Activated CD4-positive, alpha-beta memory T cell treated with anti-CD3 and anti-CD28 coated beads for 36 hours (primary cell): Measurements from ENCODE around the gene IGFL2. TPM values are rescaled to one million over a fixed set of nuclear protein-coding genes. Genes with fewer than 3 reads are reported as not detected.
A peak's percentile ranks its signal among the peaks of the same experiment; 100 is the strongest.
"Not testable (repeated sequence)": the region's sequence is repeated elsewhere in the genome, so short reads cannot be mapped to it uniquely, and the experiment has no call there.

Experiments
- CTCF ChIA-PET: fragments of 350-600 bp; sonication (Branson Sonifier 250); formaldehyde crosslinking; loops from one replicate; lab custom pipeline; 2021; ENCODE audit warnings: antibody characterized with exemption, inconsistent platforms; lab: Charles Lee
- POLR2A ChIA-PET: fragments of 350-600 bp; sonication (Branson Sonifier 250); formaldehyde crosslinking; loops from one replicate; lab custom pipeline; 2021; ENCODE audit warnings: antibody characterized with exemption; lab: Charles Lee
- DNase-seq: peaks from one replicate; pipeline ENCODE4 v3.0.0-alpha.2; 2020
- H3K27ac Mint-ChIP-seq: one replicate; pipeline ENCODE4 v1.8.0; 2021; ENCODE audit warnings: mixed read lengths
- H3K27me3 Mint-ChIP-seq: one replicate; pipeline ENCODE4 v1.8.0; 2021; ENCODE audit warnings: mixed read lengths
- H3K36me3 Mint-ChIP-seq: one replicate; pipeline ENCODE4 v1.8.0; 2021; ENCODE audit warnings: mixed read lengths
- H3K4me1 Mint-ChIP-seq: one replicate; pipeline ENCODE4 v1.8.0; 2021; ENCODE audit warnings: low read depth, mixed read lengths
- H3K4me3 Mint-ChIP-seq: one replicate; pipeline ENCODE4 v1.8.0; 2021; ENCODE audit warnings: mild to moderate bottlenecking, mixed read lengths
- H3K9me3 Mint-ChIP-seq: one replicate; pipeline ENCODE4 v1.8.0; 2021; ENCODE audit warnings: mixed read lengths
- intact Hi-C: fragments of 100-400 bp; cut with micrococcal nuclease; formaldehyde crosslinking; loops from one replicate; pipeline ENCODE4 v1.15.1; 2023
- total RNA-seq, 2 experiments: library from RNA; stranded (reverse); gene quantifications; one replicate each; pipeline ENCODE4 v1.2.3, GENCODE V29; 2021

Gene IGFL2
- total RNA-seq: not detected

- ChIA-PET CTCF (interaction anchor here (0.8 to 1.2 kb wide), 2 partner anchors 12 to 41 kb away, joined by 3 read pairs; no protein-coding TSS in a partner anchor), POLR2A (no interaction called here)
- no peak within 1 kb of the TSS for H3K4me3 Mint-ChIP-seq
- H3K27ac Mint-ChIP-seq: no peak within 1 kb of the TSS
- H3K9me3 Mint-ChIP-seq: no peaks in the 10 kb centered on the region
- H3K27me3 Mint-ChIP-seq: peaks cover 37% of the 10 kb centered on the region
- DNase-seq: peak; percentile 29
- intact Hi-C loops: no loop called here
- no peaks in the 10 kb centered on the region for H3K36me3 Mint-ChIP-seq
- peaks cover 9% of the 10 kb centered on the region for H3K4me1 Mint-ChIP-seq
Observed at GRCh38 chr19:46147791-46148288, at the start of gene IGFL2. TSS of gene IGFL2 (plus strand) at chr19:46148238. CDS start at chr19:46148279, 41 bp downstream.

GRCh38 chr19:46100344-46100743, 47.7 kb upstream of the IGFL2 start:
- Mint-ChIP-seq H3K36me3 (peaks cover 7% of the 10 kb centered on the region), H3K27me3 (peaks cover 37% of the 10 kb centered on the region), H3K9me3 (peaks cover 14% of the 10 kb centered on the region), H3K4me1 (no peaks in the 10 kb centered on the region), H3K4me3 (no peak overlapping the region), H3K27ac (no peak overlapping the region)
- CTCF ChIA-PET: interaction anchor here (1.3 kb wide), 1 partner anchor 16 kb away, joined by 4 read pairs; no protein-coding TSS in a partner anchor
- POLR2A ChIA-PET: no interaction called here
- intact Hi-C loops: no loop called here
- DNase-seq: no peak

GRCh38 chr19:46101293-46101692, 46.7 kb upstream of the IGFL2 start:
- ChIA-PET POLR2A (no interaction called here), CTCF (no interaction called here)
- peaks cover 14% of the 10 kb centered on the region for H3K9me3 Mint-ChIP-seq
- H3K4me1 Mint-ChIP-seq: no peaks in the 10 kb centered on the region
- H3K36me3 Mint-ChIP-seq: peaks cover 7% of the 10 kb centered on the region
- H3K27me3 Mint-ChIP-seq: peaks cover 34% of the 10 kb centered on the region
- H3K4me3 Mint-ChIP-seq: no peak overlapping the region
- intact Hi-C loops: no loop called here
- H3K27ac Mint-ChIP-seq: no peak overlapping the region
- no peak for DNase-seq

GRCh38 chr19:46102333-46102732, 45.7 kb upstream of the IGFL2 start:
- DNase-seq, H3K27ac Mint-ChIP-seq, POLR2A ChIA-PET, H3K4me3 Mint-ChIP-seq, H3K9me3 Mint-ChIP-seq, CTCF ChIA-PET, intact Hi-C loops, H3K36me3 Mint-ChIP-seq, H3K4me1 Mint-ChIP-seq: not testable (repeated sequence)
- peaks cover 24% of the 10 kb centered on the region for H3K27me3 Mint-ChIP-seq

- Mint-ChIP-seq H3K36me3 (no peaks in the 10 kb centered on the region), H3K27ac (no peak overlapping the region), H3K27me3 (peaks cover 18% of the 10 kb centered on the region), H3K4me3 (no peak overlapping the region), H3K4me1 (no peaks in the 10 kb centered on the region), H3K9me3 (no peaks in the 10 kb centered on the region)
- ChIA-PET CTCF (no interaction called here), POLR2A (no interaction called here)
- intact Hi-C loops: no loop called here
- no peak for DNase-seq
Observed at GRCh38 chr19:46107371-46107770, 40.7 kb upstream of the IGFL2 start.

GRCh38 chr19:46109876-46110275, 38.2 kb upstream of the IGFL2 start:
- peaks cover under 1% of the 10 kb centered on the region for H3K4me1 Mint-ChIP-seq
- intact Hi-C loops: no loop called here
- no peak overlapping the region for H3K27ac Mint-ChIP-seq
- H3K36me3 Mint-ChIP-seq: no peaks in the 10 kb centered on the region
- CTCF ChIA-PET: no interaction called here
- H3K9me3 Mint-ChIP-seq: no peaks in the 10 kb centered on the region
- POLR2A ChIA-PET: interaction anchor here (0.6 kb wide), 1 partner anchor 361 kb away, joined by 3 read pairs; the partner anchor contains the start of gene PNMA8A
- no peak for DNase-seq
- H3K4me3 Mint-ChIP-seq: no peak overlapping the region
- H3K27me3 Mint-ChIP-seq: peaks cover 40% of the 10 kb centered on the region

GRCh38 chr19:46111376-46111775, 36.7 kb upstream of the IGFL2 start:
- H3K4me1 Mint-ChIP-seq: peaks cover 11% of the 10 kb centered on the region
- H3K27ac Mint-ChIP-seq: no peak overlapping the region
- ChIA-PET POLR2A (no interaction called here), CTCF (interaction anchor here (1.2 kb wide), 1 partner anchor 33 kb away, joined by 4 read pairs; no protein-coding TSS in a partner anchor)
- intact Hi-C loops: no loop called here
- no peaks in the 10 kb centered on the region for H3K36me3 Mint-ChIP-seq
- H3K27me3 Mint-ChIP-seq: peaks cover 47% of the 10 kb centered on the region
- H3K4me3 Mint-ChIP-seq: no peak overlapping the region
- H3K9me3 Mint-ChIP-seq: no peaks in the 10 kb centered on the region
- no peak for DNase-seq

- H3K4me3 Mint-ChIP-seq: no peak overlapping the region
- H3K9me3 Mint-ChIP-seq: no peaks in the 10 kb centered on the region
- CTCF ChIA-PET: interaction anchor here (1.2 kb wide), 1 partner anchor 34 kb away, joined by 4 read pairs; no protein-coding TSS in a partner anchor
- H3K4me1 Mint-ChIP-seq: peaks cover 11% of the 10 kb centered on the region
- no peaks in the 10 kb centered on the region for H3K36me3 Mint-ChIP-seq
- POLR2A ChIA-PET: no interaction called here
- no peak overlapping the region for H3K27ac Mint-ChIP-seq
- H3K27me3 Mint-ChIP-seq: peaks cover 50% of the 10 kb centered on the region
- no peak for DNase-seq
- intact Hi-C loops: no loop called here
Observed at GRCh38 chr19:46112527-46112926, 35.5 kb upstream of the IGFL2 start.

- Mint-ChIP-seq H3K36me3 (no peaks in the 10 kb centered on the region), H3K4me3 (no peak overlapping the region), H3K9me3 (no peaks in the 10 kb centered on the region), H3K4me1 (peaks cover 11% of the 10 kb centered on the region), H3K27me3 (peaks cover 54% of the 10 kb centered on the region), H3K27ac (no peak overlapping the region)
- ChIA-PET POLR2A (no interaction called here), CTCF (interaction anchor here (0.7 to 1.1 kb wide), 2 partner anchors 31 to 85 kb away, joined by 3 to 4 read pairs; no protein-coding TSS in a partner anchor)
- DNase-seq: no peak
- intact Hi-C loops: loop anchor here (2.0 kb wide), 2 partner anchors 35 to 71 kb away; no protein-coding TSS in a partner anchor
Observed at GRCh38 chr19:46113726-46114125, 34.3 kb upstream of the IGFL2 start.

- H3K27ac Mint-ChIP-seq: no peak overlapping the region
- no peaks in the 10 kb centered on the region for H3K9me3 Mint-ChIP-seq
- peak; percentile 81 for DNase-seq
- H3K4me3 Mint-ChIP-seq: no peak overlapping the region
- POLR2A ChIA-PET: interaction anchor here (0.6 to 1.5 kb wide), 3 partner anchors 23 to 148 kb away, joined by 3 to 5 read pairs (median 3); no protein-coding TSS in a partner anchor
- intact Hi-C loops: loop anchor here (1.0 to 2.0 kb wide), 3 partner anchors 37 to 148 kb away; no protein-coding TSS in a partner anchor
- peaks cover 56% of the 10 kb centered on the region for H3K27me3 Mint-ChIP-seq
- CTCF ChIA-PET: interaction anchor here (0.6 to 1.7 kb wide), 3 partner anchors 33 to 150 kb away, joined by 3 to 7 read pairs (median 4); no protein-coding TSS in a partner anchor
- peaks cover 11% of the 10 kb centered on the region for H3K4me1 Mint-ChIP-seq
- no peaks in the 10 kb centered on the region for H3K36me3 Mint-ChIP-seq
Observed at GRCh38 chr19:46115396-46116106, 32.5 kb upstream of the IGFL2 start.

- no peak overlapping the region for H3K27ac Mint-ChIP-seq
- no peaks in the 10 kb centered on the region for H3K9me3 Mint-ChIP-seq
- ChIA-PET CTCF (interaction anchor here (1.4 to 1.7 kb wide), 2 partner anchors 87 to 149 kb away, joined by 4 to 7 read pairs; no protein-coding TSS in a partner anchor), POLR2A (interaction anchor here (0.6 to 1.5 kb wide), 2 partner anchors 23 to 147 kb away, joined by 3 to 5 read pairs; no protein-coding TSS in a partner anchor)
- peaks cover 11% of the 10 kb centered on the region for H3K4me1 Mint-ChIP-seq
- no peaks in the 10 kb centered on the region for H3K36me3 Mint-ChIP-seq
- intact Hi-C loops: no loop called here
- H3K4me3 Mint-ChIP-seq: no peak overlapping the region
- DNase-seq: no peak
- peaks cover 56% of the 10 kb centered on the region for H3K27me3 Mint-ChIP-seq
Observed at GRCh38 chr19:46116121-46116520, 31.9 kb upstream of the IGFL2 start.

- DNase-seq: no peak
- Mint-ChIP-seq H3K4me3 (no peak overlapping the region), H3K4me1 (peaks cover 11% of the 10 kb centered on the region), H3K27me3 (peaks cover 49% of the 10 kb centered on the region), H3K9me3 (no peaks in the 10 kb centered on the region), H3K36me3 (no peaks in the 10 kb centered on the region), H3K27ac (no peak overlapping the region)
- intact Hi-C loops: no loop called here
- ChIA-PET CTCF (no interaction called here), POLR2A (no interaction called here)
Observed at GRCh38 chr19:46118136-46118535, 29.9 kb upstream of the IGFL2 start.
